Common myeloid progenitor, CD34-positive (primary cell): Measurements from ENCODE around the gene RASGRP3.

Experiments
- CTCF ChIA-PET: fragments of 350-600 bp; sonication (Branson Sonifier 250); formaldehyde crosslinking; loops from one replicate; lab custom pipeline; 2021; ENCODE audit warnings: antibody characterized with exemption; lab: Charles Lee
- POLR2A ChIA-PET: fragments of 350-600 bp; sonication (Branson Sonifier 250); formaldehyde crosslinking; loops from one replicate; lab custom pipeline; 2021; ENCODE audit warnings: antibody characterized with exemption; lab: Charles Lee
- DNase-seq, 3 donors: peaks; one replicate each; pipeline versions ENCODE4 v3.0.0 to v3.0.0-alpha.2; 2013
- H3K27ac ChIP-seq, 2 experiments: 1 replicate in 1 of 2; 2 replicates in 1 of 2; pipeline ENCODE4 v1.7.0; 2013; ENCODE audit warnings: inconsistent platforms in 2 of 2, low read length in 2 of 2, mild to moderate bottlenecking in 2 of 2, low read depth in 1 of 2, moderate library complexity in 1 of 2; ENCODE audit not compliant: severe bottlenecking in 2 of 2, insufficient read depth in 1 of 2, poor library complexity in 1 of 2
- H3K27me3 ChIP-seq, 5 experiments: replicated peaks in 2 of 5; 1 replicate in 3 of 5; 2 replicates in 2 of 5; pipeline versions ENCODE4 v1.6.1 to v1.7.0; 2013; ENCODE audit warnings: low read length in 4 of 5, mild to moderate bottlenecking in 2 of 5, moderate library complexity in 2 of 5, inconsistent platforms in 1 of 5; ENCODE audit not compliant: insufficient read depth in 5 of 5, control insufficient read depth in 4 of 5
- H3K36me3 ChIP-seq, 4 experiments: 1 replicate in 2 of 4; 2 replicates in 2 of 4; pipeline versions ENCODE4 v1.6.1 to v1.7.0; 2013; ENCODE audit warnings: low read length in 3 of 4, control low read depth in 1 of 4, mild to moderate bottlenecking in 1 of 4; ENCODE audit not compliant: control insufficient read depth in 4 of 4, insufficient read depth in 4 of 4
- H3K4me1 ChIP-seq, 4 experiments: 1 replicate in 3 of 4; 2 replicates in 1 of 4; pipeline versions ENCODE4 v1.6.1 to v1.7.1; 2013; ENCODE audit warnings: low read length in 3 of 4, mild to moderate bottlenecking in 3 of 4, control low read depth in 1 of 4, inconsistent platforms in 1 of 4, moderate library complexity in 1 of 4; ENCODE audit not compliant: control insufficient read depth in 4 of 4, insufficient read depth in 4 of 4; ENCODE audit errors: control extremely low read depth in 1 of 4
- H3K4me3 ChIP-seq, 7 experiments: 1 replicate in 4 of 7; 2 replicates in 3 of 7; pipeline versions ENCODE4 v1.5.1 to v1.7.0; 2013; ENCODE audit warnings: mild to moderate bottlenecking in 7 of 7, low read length in 6 of 7, moderate library complexity in 6 of 7, inconsistent platforms in 2 of 7, low read depth in 2 of 7, control low read depth in 1 of 7; ENCODE audit not compliant: insufficient read depth in 4 of 7, control insufficient read depth in 1 of 7; ENCODE audit errors: extremely low read depth in 1 of 7
- H3K9me3 ChIP-seq, 5 experiments: 1 replicate in 4 of 5; 2 replicates in 1 of 5; pipeline versions ENCODE4 v1.6.1 to v1.7.1; 2013; ENCODE audit warnings: low read length in 4 of 5, mild to moderate bottlenecking in 2 of 5, inconsistent platforms in 1 of 5, low read depth in 1 of 5, moderate library complexity in 1 of 5; ENCODE audit not compliant: control insufficient read depth in 4 of 5, insufficient read depth in 2 of 5; ENCODE audit errors: control extremely low read depth in 1 of 5
- WGBS: methylation state at CpG from one replicate; pipeline ENCODE4 v1.1.5; 2013; ENCODE audit not compliant: insufficient coverage; 5-methylcytosine and 5-hydroxymethylcytosine counted together

Gene RASGRP3

DNA sequence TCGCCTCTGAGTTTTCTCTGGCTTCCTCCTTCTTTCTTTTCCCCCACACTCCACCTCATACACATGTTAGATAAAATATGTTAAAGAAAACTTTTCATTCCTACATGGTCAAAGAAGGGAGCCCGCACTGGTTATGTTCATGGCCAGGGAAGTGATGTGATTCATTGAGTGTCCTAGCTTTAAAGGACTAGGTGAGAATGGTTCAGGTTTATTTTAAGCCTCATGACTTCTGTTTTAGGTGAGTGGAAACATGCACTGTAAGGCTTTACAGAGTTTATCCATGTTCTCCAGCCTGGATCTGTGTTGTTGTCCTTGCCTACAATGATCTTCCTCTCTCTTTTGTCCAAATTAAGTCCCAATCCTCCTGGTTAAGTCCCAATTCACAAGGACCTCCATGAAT, 56.5 kb downstream of the RASGRP3 start:
- H3K27me3 ChIP-seq = no peaks in the 10 kb centered on the region
- ChIA-PET POLR2A (no interaction called here), CTCF (interaction anchor here (0.5 kb wide), 1 partner anchor 43 kb away, joined by 3 read pairs; no protein-coding TSS in a partner anchor)
- no peak overlapping the region for H3K27ac ChIP-seq
- H3K4me1 ChIP-seq = peaks cover 4 to 15% (median 11%) of the 10 kb centered on the region in 4 experiments
- H3K36me3 ChIP-seq = peaks cover 0 to 2% (median 0%) of the 10 kb centered on the region in 4 experiments
- WGBS = 86% methylated on average over 1 of the region's 2 CpGs
- peaks cover 0 to 4% (median 3%) of the 10 kb centered on the region in 5 experiments for H3K9me3 ChIP-seq
- no peak for DNase-seq
- no peak overlapping the region for H3K4me3 ChIP-seq

DNA sequence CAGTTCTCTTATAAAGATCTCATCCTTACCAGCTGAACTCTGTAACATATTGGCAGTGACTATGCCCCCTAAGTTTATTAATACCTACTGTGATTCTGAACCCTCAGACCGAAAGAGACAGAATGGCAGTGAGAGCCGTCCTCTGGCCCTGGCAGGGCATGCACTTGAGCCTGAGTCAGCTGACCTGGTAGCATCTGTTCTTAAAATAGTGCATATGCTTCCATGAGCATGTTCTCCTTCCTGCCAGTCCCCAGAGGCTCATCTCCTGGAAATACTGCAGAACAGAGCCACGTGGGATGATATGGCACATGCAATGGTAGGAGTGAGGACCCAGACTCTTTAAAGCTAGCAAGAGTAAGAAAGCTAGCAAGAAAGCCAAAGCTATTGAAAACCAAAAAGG, 59.0 kb downstream of the RASGRP3 start:
- H3K9me3 ChIP-seq = peaks cover 0 to 4% (median 3%) of the 10 kb centered on the region in 5 experiments
- H3K4me1 ChIP-seq = peaks cover 0 to 5% (median 0%) of the 10 kb centered on the region in 4 experiments
- H3K36me3 ChIP-seq = peaks cover 0 to 2% (median 0%) of the 10 kb centered on the region in 4 experiments
- 89% methylated on average over 3 of the region's 3 CpGs for WGBS
- ChIA-PET CTCF (no interaction called here), POLR2A (no interaction called here)
- H3K27me3 ChIP-seq = no peaks in the 10 kb centered on the region
- no peak overlapping the region for H3K27ac ChIP-seq
- no peak for DNase-seq
- H3K4me3 ChIP-seq = no peak overlapping the region

DNA sequence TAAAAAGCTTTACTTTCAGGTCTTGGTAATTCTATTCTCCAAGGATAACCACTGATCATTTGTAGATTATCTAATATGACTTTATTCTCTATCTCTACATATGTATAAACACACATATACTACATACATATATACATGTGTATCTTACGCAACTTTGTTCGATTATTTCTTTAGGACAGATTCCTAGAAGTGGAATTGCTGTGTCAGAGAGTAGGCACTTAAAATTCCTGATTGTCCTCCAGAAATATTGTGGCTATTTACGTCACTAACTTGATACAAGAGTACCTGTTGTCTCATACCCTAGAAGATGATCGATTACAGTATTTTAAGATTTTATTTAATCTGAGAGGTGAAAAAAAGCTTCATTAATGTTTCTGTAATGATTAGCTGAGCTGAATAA, 64.8 kb downstream of the RASGRP3 start:
- peaks cover 0 to 4% (median 3%) of the 10 kb centered on the region in 5 experiments for H3K9me3 ChIP-seq
- DNase-seq = no peak
- H3K4me3 ChIP-seq = no peak overlapping the region
- no peaks in the 10 kb centered on the region for H3K4me1 ChIP-seq
- ChIA-PET CTCF (no interaction called here), POLR2A (no interaction called here)
- no peaks in the 10 kb centered on the region for H3K36me3 ChIP-seq
- WGBS = no CpG with 5 or more reads among the region's 4 CpGs
- H3K27ac ChIP-seq = no peak overlapping the region
- H3K27me3 ChIP-seq = no peaks in the 10 kb centered on the region

DNA sequence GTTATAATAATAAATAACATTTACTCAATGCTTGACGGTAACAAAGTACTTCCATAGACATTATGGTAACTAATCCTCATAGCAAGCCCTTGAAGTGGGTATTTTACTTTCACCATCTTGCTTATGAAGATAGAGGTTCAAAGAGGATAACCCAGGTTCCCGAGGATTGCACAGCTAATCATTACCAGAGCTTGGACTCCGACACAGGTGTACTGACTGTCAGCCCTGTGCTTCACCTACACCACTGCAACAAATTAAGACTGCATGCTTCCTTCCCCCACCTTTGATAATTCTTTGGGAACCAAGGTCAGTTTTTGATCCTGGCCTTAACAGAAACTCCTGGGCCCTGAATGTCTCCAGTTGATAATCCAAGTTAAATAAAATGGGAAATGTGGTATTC, 73.8 kb downstream of the RASGRP3 start:
- 100% methylated on average over 2 of the region's 3 CpGs for WGBS
- no peaks in the 10 kb centered on the region for H3K9me3 ChIP-seq
- DNase-seq = no peak
- peaks cover 5 to 12% (median 7%) of the 10 kb centered on the region in 4 experiments for H3K4me1 ChIP-seq
- no peaks in the 10 kb centered on the region for H3K27me3 ChIP-seq
- no peak overlapping the region for H3K4me3 ChIP-seq
- POLR2A ChIA-PET = no interaction called here
- CTCF ChIA-PET = interaction anchor here (1.1 kb wide), 1 partner anchor 26 kb away, joined by 3 read pairs; no protein-coding TSS in a partner anchor
- H3K36me3 ChIP-seq = no peaks in the 10 kb centered on the region
- no peak overlapping the region for H3K27ac ChIP-seq

DNA sequence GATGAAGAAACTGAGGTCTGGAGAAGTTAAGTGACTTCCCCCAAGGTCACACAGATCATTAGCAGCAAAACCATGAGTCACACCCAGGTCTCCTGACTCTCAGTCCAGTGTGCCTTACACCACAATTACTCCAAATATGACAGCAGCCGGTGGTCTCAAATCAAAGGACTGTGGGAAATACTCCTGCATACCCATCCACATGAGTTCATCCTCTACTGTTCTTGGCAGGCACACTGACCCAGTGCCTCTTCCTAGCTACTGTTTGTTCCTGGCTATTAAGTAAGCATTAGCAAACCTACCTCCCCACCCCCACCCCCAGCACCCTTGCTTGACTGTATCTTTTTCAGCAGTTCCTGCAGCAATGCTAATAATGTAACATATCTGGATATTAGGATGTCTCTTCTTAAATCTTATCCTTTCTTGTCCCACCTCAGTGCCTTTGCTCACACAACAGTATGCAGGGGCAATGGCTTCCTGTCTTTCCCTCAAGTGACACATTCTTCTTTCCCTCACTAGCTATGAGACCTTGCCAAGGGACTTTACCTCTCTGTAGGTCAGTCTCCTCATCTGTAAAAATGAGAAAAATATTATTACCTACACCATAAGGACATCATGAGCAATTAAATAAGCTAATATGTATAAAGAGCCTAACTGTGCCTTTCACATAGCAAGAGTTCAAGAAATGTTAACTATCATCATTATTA, 76.5 kb downstream of the RASGRP3 start:
- no peak for DNase-seq
- Histone ChIP-seq H3K4me1 (peaks cover 6 to 16% (median 9%) of the 10 kb centered on the region in 4 experiments), H3K9me3 (no peaks in the 10 kb centered on the region), H3K27ac (no peak overlapping the region), H3K27me3 (no peaks in the 10 kb centered on the region), H3K36me3 (no peaks in the 10 kb centered on the region), H3K4me3 (no peak overlapping the region)
- CTCF ChIA-PET = interaction anchor here (1.2 kb wide), 1 partner anchor 50 kb away, joined by 4 read pairs; no protein-coding TSS in a partner anchor
- POLR2A ChIA-PET = no interaction called here
- WGBS = 100% methylated on average over 1 of the region's 1 CpG

DNA sequence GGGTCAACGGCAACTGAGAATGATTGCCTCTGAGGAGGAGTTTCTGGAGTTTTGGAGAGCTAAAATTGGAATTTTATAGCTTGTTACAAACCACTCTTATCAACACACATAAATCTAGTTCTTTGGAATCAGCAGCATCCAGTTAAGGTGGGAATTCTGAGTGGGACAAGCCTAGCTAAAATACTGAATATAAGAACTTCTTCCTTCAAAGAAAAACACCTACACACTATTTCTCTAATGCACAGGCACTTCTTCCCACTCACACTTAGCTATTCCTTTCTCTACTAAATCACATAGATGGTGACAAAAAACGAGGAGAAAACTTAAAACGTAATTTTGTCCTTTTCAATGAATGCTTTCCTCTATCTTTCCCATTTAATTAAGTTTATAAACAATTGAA, 79.2 kb downstream of the RASGRP3 start:
- WGBS = 100% methylated on average over 1 of the region's 3 CpGs
- Histone ChIP-seq H3K9me3 (no peaks in the 10 kb centered on the region), H3K4me3 (no peak overlapping the region), H3K36me3 (peaks cover 0 to 2% (median 0%) of the 10 kb centered on the region in 4 experiments), H3K27me3 (no peaks in the 10 kb centered on the region), H3K4me1 (peaks cover 6 to 16% (median 9%) of the 10 kb centered on the region in 4 experiments), H3K27ac (no peak overlapping the region)
- DNase-seq = no peak
- ChIA-PET POLR2A (no interaction called here), CTCF (interaction anchor here (1.1 to 2.5 kb wide), 5 partner anchors 28 to 522 kb away, joined by 3 to 9 read pairs (median 4); partner anchors contain the start of gene RASGRP3)

DNA sequence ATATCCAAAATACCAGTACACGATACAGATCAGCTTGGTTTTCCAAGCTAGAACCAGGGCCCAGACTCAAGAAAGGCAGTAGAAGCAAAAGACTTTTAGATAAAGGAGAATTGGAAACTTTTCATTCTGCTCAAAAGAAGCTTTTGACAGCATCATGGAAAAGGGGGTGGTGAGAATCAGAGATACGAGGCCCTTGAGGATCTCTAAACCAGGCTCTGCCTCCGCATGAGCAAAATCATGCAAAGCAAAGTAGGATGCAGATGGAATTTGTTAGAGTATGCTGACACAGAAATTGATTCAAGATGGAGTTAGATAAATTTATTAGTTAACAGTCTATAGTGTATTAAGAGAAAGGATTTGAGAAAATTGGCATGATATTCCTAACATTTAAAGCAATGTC, 82.9 kb downstream of the RASGRP3 start:
- ChIA-PET CTCF (no interaction called here), POLR2A (no interaction called here)
- Histone ChIP-seq H3K27me3 (no peaks in the 10 kb centered on the region), H3K36me3 (peaks cover 0 to 2% (median 0%) of the 10 kb centered on the region in 4 experiments), H3K9me3 (no peaks in the 10 kb centered on the region), H3K4me1 (peaks cover 6 to 10% (median 9%) of the 10 kb centered on the region in 4 experiments), H3K4me3 (no peak overlapping the region), H3K27ac (no peak overlapping the region)
- 100% methylated on average over 3 of the region's 3 CpGs for WGBS
- DNase-seq = no peak
